Fibroblast of the aortic adventitia (primary cell): ENCODE measurements around the gene PRKCA. TPM values are rescaled to one million over a fixed set of nuclear protein-coding genes. Genes with fewer than 3 reads are reported as not detected.

Experiments
- DNase-seq: peaks from one replicate; pipeline ENCODE4 v3.0.0-alpha.2; 2010; ENCODE audit warnings: low read depth
- H3K4me3 ChIP-seq: 2 replicates; pipeline ENCODE4 v1.5.1; 2011; ENCODE audit warnings: low read depth, mild to moderate bottlenecking, control low read depth, low read length, moderate library complexity
- total RNA-seq: library from RNA; depleted of rRNA; stranded (reverse); fragments of >200 nt; gene quantifications from 2 replicates; pipeline ENCODE4 v1.2.3, GENCODE V29; 2012; ENCODE audit warnings: low replicate concordance
- TF ChIP-seq, protein P1 (sequence below): IDR thresholded peaks from 2 replicates; pipeline ENCODE4 v1.5.1; 2011; ENCODE audit warnings: mild to moderate bottlenecking, low read length, control low read depth, inconsistent platforms; ENCODE audit not compliant: insufficient read depth

PRKCA gene
- total RNA-seq, 1 donor: 43.7 TPM

DNA sequence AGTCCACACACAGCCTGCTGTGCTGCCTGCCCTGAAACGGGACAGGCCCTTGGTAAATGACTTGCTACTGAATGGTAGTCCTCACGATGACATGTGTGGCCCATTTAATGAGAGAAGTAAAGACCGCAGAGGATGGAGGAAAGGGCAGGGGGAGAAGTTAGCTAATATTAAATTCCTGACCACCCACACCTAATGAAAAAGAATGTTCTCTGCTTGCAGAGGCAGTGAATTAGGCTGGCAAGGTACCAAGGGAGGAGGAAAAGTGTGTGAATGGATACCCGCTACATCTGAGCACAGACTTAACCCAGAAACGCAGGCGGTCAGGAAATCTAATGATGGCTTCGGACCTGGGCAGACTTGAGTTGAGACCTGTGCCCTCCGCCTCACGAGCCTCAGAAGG, 141.2 kb downstream of the PRKCA start:
- no peak overlapping the region for H3K4me3 ChIP-seq
- TF ChIP-seq, protein P1, sequence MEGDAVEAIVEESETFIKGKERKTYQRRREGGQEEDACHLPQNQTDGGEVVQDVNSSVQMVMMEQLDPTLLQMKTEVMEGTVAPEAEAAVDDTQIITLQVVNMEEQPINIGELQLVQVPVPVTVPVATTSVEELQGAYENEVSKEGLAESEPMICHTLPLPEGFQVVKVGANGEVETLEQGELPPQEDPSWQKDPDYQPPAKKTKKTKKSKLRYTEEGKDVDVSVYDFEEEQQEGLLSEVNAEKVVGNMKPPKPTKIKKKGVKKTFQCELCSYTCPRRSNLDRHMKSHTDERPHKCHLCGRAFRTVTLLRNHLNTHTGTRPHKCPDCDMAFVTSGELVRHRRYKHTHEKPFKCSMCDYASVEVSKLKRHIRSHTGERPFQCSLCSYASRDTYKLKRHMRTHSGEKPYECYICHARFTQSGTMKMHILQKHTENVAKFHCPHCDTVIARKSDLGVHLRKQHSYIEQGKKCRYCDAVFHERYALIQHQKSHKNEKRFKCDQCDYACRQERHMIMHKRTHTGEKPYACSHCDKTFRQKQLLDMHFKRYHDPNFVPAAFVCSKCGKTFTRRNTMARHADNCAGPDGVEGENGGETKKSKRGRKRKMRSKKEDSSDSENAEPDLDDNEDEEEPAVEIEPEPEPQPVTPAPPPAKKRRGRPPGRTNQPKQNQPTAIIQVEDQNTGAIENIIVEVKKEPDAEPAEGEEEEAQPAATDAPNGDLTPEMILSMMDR: no peak
- DNase-seq: no peak

DNA sequence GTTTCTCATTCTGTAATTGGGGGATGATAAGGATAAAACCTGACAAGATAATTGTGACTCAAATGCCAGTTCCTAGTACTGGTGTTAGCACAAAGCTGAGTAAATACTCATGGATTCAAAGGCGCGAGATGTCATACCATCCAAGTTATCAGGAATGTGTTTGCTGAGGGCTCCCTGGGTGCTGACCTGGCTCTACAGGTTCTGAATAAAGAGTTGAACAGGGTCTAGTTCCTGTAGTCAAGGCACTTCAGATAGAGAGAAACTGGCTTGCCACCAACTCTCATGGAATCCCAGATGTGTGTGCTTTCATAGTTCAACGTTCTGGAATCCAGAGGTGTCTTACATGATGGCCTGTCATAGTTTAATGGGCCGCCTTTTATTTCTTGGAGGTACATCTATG, 141.6 kb downstream of the PRKCA start:
- TF ChIP-seq, protein P1: no peak
- no peak overlapping the region for H3K4me3 ChIP-seq
- no peak for DNase-seq

DNA sequence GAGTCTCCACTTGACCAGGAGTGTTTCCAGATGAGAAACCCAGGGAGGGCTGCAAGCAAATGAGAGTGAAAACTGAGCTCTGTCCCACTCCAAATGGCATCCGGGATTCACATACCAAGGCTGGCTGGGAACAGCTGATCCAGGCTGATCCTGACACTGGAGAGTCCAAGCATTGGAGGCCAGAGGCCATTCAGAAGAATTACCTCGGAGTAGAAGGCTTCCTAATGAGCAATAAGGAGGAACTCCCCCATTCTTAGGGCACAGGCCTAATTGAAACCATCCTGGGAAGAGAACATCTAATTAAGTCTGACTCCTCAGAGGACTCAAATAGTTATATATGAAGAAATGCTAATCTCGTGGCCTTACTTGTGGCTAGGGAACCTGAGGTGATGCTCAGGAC, 142.8 kb downstream of the PRKCA start:
- TF ChIP-seq, protein P1: no peak
- H3K4me3 ChIP-seq: no peak overlapping the region
- DNase-seq: no peak

DNA sequence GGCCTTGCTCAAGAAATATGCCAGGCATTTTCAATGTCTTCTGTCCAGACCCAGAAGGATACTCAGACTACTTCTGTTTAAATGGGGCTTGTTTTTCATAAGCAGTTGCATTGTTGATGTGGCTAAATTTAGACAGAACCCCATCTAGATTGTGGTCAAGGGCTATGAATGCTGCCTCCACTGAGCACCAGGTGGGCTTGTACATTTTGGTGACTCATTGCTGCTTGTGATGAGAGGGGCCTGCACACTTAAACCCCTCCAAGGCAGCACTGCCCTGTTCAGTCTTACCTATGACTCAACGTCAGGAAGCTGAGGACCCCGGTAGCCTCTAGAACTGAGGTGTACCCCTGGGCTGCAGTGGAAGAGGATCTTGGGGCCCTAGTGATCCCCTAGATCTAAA, 144.0 kb downstream of the PRKCA start:
- TF ChIP-seq, protein P1: no peak
- H3K4me3 ChIP-seq: no peak overlapping the region
- DNase-seq: no peak

DNA sequence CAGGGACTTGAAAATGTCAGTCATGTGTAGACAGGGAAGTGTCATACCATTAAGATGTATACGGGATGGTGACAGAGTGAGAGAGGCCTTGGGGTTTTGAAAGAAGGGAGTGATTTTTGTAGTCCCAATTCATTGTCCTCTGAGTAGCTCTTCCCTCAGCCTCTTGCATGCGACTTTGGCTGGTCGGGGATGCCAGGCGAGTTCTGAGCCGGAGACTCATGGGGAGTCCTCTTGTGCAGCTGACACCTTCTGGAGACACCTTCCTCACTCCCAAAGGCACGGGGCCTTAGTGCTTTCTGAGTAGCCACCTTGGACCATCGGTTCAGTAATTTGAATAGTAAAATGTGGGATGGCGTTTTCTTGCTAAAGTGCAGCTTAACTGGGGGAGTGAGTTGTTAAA, 144.7 kb downstream of the PRKCA start:
- DNase-seq: no peak
- no peak overlapping the region for H3K4me3 ChIP-seq
- TF ChIP-seq, protein P1: no peak

DNA sequence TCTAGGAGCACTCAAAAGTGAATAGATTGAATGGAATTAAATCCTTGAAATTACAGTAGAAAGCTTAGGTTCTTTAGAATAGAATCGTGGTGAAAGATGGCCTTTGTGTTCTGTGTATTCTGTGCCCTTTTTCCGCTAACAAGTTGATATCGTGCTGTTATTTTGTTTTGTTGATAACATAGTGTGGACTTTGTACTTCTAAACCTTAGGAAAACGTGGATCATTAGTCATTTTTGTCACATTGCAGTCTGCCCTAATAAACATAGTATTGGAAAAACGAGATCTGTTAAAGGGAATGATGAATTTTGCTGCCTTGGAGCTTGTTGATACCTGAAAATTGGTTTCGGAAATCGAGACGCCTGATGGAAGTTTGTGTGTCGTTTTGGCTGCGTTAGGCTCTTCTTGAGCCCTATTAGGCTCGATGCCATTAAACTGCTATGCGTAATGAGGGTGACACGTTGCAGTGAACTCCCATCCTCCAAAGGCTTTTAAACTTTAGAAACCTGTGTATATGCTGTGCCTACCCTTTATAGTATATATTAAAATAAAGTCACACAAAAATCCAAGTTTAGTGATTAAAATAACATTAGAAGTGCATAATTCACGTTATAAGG, 145.7 kb downstream of the PRKCA start:
- TF ChIP-seq, protein P1: no peak
- DNase-seq: no peak
- no peak overlapping the region for H3K4me3 ChIP-seq

DNA sequence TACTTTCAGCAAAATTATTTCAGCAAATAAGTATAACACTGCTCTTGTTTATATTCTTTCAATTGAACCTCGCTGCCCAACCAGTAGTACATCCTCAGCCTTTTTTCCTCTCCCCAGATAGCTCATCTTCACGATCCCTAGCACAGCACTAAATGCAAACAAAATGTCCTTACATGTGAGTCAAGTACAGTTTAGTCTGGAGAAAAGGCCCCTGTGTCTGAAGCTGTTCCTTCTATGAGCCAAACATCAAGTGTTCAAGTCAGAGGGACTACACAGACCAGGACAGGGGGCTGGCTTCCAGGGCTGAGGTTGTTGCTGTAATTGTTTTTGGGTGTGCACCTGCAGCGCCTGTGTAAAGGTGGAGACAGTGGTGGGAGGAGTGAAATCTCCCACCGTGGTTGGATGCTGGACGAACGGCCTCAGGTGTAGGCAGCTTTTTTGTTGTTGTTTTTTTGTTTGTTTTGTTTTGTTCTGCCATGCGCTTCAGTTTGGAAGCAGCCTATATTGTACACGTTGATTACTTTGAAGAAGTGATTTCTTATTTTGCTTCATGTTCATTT, 147.1 kb downstream of the PRKCA start:
- TF ChIP-seq, protein P1: no peak
- no peak for DNase-seq
- H3K4me3 ChIP-seq: no peak overlapping the region
